ENCODE measurements around the gene MUCL3. TPM values are rescaled to one million over a fixed set of nuclear protein-coding genes. Genes with fewer than 3 reads are reported as not detected.

The MUCL3 gene
- total and polyA plus RNA-seq, 2 of the 8 experiments (the other 6 are each of a cell fraction or from before 2014, with no cell fraction given): 0.15 to 0.37 TPM

GRCh38 chr6:30942338-30943060, 1.7 kb downstream of the MUCL3 start (continued):
- TF ChIP-seq RBBP5 (IDR thresholded peaks at IDR 0.05; ENCODE audit: borderline replicate concordance, low read depth, low read length) (peak; percentile 74; the same call in 1 of the 2 replicates), POLR2AphosphoS5 (IDR thresholded peaks at IDR 0.05; ENCODE audit: low read depth, low read length) (0 out of 2 replicates have a peak, but pooled peaks have one; percentile 32), MAX (IDR thresholded peaks at IDR 0.05) (peak; percentile 15; the same call in 1 of the 2 replicates), EP300 (IDR thresholded peaks at IDR 0.05; ENCODE audit: borderline replicate concordance in 1 of 2, low read depth in 2 of 2, low read length in 2 of 2) (0 out of 3 replicates have a peak, but pooled peaks of 1 of the 2 experiments have one; percentile 44), BACH1 (IDR thresholded peaks at IDR 0.05; ENCODE audit: low read length) (no peak), KDM1A (IDR thresholded peaks at IDR 0.05; ENCODE audit: borderline replicate concordance, low read length) (0 out of 2 replicates have a peak, but pooled peaks have one; percentile 93), SUZ12 (IDR thresholded peaks at IDR 0.05; ENCODE audit: low read length) (no peak), ASH2L (IDR thresholded peaks at IDR 0.05; ENCODE audit: low read length) (peak; percentile 18), CREB1 (IDR thresholded peaks at IDR 0.05) (no peak), TAF1 (IDR thresholded peaks at IDR 0.05; ENCODE audit: low read depth, low read length) (0 out of 2 replicates have a peak, but pooled peaks have one; percentile 40), SRF (IDR thresholded peaks at IDR 0.05; ENCODE audit: low read depth, low read length) (no peak), YY1 (IDR thresholded peaks at IDR 0.05; ENCODE audit: low read depth, low read length) (peak; percentile 83), TEAD4 (IDR thresholded peaks at IDR 0.05; ENCODE audit: low read depth, low read length) (peak; percentile 98), RXRA (IDR thresholded peaks at IDR 0.05; ENCODE audit: insufficient read depth, low read depth, low read length) (no peak), GTF2F1 (IDR thresholded peaks at IDR 0.05; ENCODE audit: borderline replicate concordance, low read depth, low read length) (no peak), POLR2A (IDR thresholded peaks at IDR 0.05; ENCODE audit: control extremely low read depth in 1 of 2, low read depth in 2 of 2, low read length in 2 of 2) (peak in 1 of 2 experiments; percentile 60; a peak in 2 of 3 replicates), BCL11A (IDR thresholded peaks at IDR 0.05; ENCODE audit: low read depth in 2 of 2, low read length in 2 of 2) (no peak)
- TF ChIP-seq, protein P1, sequence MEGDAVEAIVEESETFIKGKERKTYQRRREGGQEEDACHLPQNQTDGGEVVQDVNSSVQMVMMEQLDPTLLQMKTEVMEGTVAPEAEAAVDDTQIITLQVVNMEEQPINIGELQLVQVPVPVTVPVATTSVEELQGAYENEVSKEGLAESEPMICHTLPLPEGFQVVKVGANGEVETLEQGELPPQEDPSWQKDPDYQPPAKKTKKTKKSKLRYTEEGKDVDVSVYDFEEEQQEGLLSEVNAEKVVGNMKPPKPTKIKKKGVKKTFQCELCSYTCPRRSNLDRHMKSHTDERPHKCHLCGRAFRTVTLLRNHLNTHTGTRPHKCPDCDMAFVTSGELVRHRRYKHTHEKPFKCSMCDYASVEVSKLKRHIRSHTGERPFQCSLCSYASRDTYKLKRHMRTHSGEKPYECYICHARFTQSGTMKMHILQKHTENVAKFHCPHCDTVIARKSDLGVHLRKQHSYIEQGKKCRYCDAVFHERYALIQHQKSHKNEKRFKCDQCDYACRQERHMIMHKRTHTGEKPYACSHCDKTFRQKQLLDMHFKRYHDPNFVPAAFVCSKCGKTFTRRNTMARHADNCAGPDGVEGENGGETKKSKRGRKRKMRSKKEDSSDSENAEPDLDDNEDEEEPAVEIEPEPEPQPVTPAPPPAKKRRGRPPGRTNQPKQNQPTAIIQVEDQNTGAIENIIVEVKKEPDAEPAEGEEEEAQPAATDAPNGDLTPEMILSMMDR (IDR thresholded peaks at IDR 0.05; ENCODE audit: control extremely low read depth in 1 of 3, insufficient read depth in 1 of 3, low read depth in 1 of 3, low read length in 3 of 3): peak; percentile 48 to 62 (median 61)
- TF ChIP-seq, protein P2, sequence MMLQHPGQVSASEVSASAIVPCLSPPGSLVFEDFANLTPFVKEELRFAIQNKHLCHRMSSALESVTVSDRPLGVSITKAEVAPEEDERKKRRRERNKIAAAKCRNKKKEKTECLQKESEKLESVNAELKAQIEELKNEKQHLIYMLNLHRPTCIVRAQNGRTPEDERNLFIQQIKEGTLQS (IDR thresholded peaks at IDR 0.05; ENCODE audit: insufficient read depth, low read depth, low read length): no peak

Measured in H1 (cell line).